H1 (cell line): ENCODE results near the gene NPY2R. TPM values are rescaled to one million over a fixed set of nuclear protein-coding genes. Genes with fewer than 3 reads are reported as not detected.

Experiments
- BACH1 ChIP-seq: IDR thresholded peaks from 2 replicates; pipeline ENCODE4 v1.6.1; 2012; ENCODE audit warnings: low read length, improper control_type of control experiment
- CBX5 ChIP-seq: fragments of 300-800, 300-1000 bp; sonication (generic); IDR thresholded peaks from 2 replicates; pipeline ENCODE4 v1.7.1; 2016; ENCODE audit warnings: antibody characterized with exemption, low read length, low read depth
- CREB1 ChIP-seq: IDR thresholded peaks from 2 replicates; pipeline ENCODE4 v1.6.1; 2012; ENCODE audit warnings: inconsistent platforms
- POLR2AphosphoS5 ChIP-seq: IDR thresholded peaks from 2 replicates; pipeline ENCODE4 v1.6.1; 2011; ENCODE audit warnings: low read depth, low read length
- RBBP5 ChIP-seq: IDR thresholded peaks from 2 replicates; pipeline ENCODE4 v1.7.1; 2012; ENCODE audit warnings: low read depth, mild to moderate bottlenecking, inconsistent platforms, low read length, moderate library complexity, borderline replicate concordance
- RFX5 ChIP-seq: IDR thresholded peaks from 2 replicates; pipeline ENCODE4 v1.6.1; 2011; ENCODE audit warnings: low read depth, low read length, improper control_type of control experiment, borderline replicate concordance
- SIX5 ChIP-seq: IDR thresholded peaks from 2 replicates; pipeline ENCODE4 v1.6.1; 2011; ENCODE audit warnings: mild to moderate bottlenecking, low read depth, low read length
- TBP ChIP-seq: IDR thresholded peaks from 2 replicates; pipeline ENCODE4 v1.6.1; 2011; ENCODE audit warnings: low read depth, low read length, improper control_type of control experiment
- polyA plus RNA-seq, 7 experiments: library from polyadenylated mRNA; depleted of rRNA in 3 of 7; stranded (reverse) in 5 of 7; unstranded in 2 of 7; fragments of >200 nt in 5 of 7; fragments of 200-250 nt in 2 of 7; gene quantifications; 1 replicate in 5 of 7; 2 replicates in 1 of 7; 4 replicates in 1 of 7; pipeline versions ENCODE4 v1.2.1 to v1.2.3, GENCODE V29; 2011 to 2013; ENCODE audit warnings: missing spikeins in 2 of 7, mixed read lengths in 2 of 7
- total RNA-seq: library from RNA; stranded (reverse); fragmentation: NEBNext Ultra II Directional; extraction: Animal tissue kit (Norgen Biotek cat#: 25700); gene quantifications from 2 replicates; pipeline ENCODE4 v1.2.1, GENCODE V29; 2021
- TF ChIP-seq, protein P1 (sequence below): fragments of 300-600 bp; sonication (generic); IDR thresholded peaks from 2 replicates; pipeline ENCODE4 v1.7.1; 2012; ENCODE audit warnings: low read length, moderate library complexity, mild to moderate bottlenecking, inconsistent platforms; ENCODE audit not compliant: insufficient replicate concordance
- TF ChIP-seq, protein P2 (sequence below): IDR thresholded peaks from 2 replicates; pipeline ENCODE4 v1.6.1; 2012; ENCODE audit warnings: inconsistent platforms

The NPY2R gene
- total and polyA plus RNA-seq, 2 of the 8 experiments (the other 6 are each of a cell fraction or from before 2014, with no cell fraction given): 0.09 to 0.41 TPM

DNA sequence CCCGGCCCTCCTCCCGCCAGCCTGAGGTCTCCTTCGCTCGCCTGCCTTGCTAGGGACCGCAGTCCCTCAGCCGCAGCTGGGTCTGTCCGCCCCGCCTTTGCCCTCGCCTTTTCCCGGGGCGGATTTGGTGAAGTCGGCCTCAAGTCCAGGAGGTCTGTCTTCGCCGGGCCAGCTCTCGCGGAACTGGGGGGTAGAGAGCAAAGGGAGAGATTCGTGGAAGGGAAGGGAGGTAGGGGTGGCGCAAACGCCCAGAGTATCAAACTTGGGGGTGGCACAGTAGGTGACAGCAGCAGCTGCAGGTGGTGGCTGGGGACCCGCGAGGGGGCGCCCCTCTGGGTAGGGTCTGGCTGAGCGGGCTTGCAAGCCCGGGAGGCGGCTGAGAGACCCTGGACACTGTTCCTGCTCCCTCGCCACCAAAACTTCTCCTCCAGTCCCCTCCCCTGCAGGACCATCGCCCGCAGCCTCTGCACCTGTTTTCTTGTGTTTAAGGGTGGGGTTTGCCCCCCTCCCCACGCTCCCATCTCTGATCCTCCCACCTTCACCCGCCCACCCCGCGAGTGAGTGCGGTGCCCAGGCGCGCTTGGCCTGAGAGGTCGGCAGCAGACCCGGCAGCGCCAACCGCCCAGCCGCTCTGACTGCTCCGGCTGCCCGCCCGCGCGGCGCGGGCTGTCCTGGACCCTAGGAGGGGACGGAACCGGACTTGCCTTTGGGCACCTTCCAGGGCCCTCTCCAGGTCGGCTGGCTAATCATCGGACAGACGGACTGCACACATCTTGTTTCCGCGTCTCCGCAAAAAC, at the start of gene NPY2R (continued):
- TF ChIP-seq, protein P1, sequence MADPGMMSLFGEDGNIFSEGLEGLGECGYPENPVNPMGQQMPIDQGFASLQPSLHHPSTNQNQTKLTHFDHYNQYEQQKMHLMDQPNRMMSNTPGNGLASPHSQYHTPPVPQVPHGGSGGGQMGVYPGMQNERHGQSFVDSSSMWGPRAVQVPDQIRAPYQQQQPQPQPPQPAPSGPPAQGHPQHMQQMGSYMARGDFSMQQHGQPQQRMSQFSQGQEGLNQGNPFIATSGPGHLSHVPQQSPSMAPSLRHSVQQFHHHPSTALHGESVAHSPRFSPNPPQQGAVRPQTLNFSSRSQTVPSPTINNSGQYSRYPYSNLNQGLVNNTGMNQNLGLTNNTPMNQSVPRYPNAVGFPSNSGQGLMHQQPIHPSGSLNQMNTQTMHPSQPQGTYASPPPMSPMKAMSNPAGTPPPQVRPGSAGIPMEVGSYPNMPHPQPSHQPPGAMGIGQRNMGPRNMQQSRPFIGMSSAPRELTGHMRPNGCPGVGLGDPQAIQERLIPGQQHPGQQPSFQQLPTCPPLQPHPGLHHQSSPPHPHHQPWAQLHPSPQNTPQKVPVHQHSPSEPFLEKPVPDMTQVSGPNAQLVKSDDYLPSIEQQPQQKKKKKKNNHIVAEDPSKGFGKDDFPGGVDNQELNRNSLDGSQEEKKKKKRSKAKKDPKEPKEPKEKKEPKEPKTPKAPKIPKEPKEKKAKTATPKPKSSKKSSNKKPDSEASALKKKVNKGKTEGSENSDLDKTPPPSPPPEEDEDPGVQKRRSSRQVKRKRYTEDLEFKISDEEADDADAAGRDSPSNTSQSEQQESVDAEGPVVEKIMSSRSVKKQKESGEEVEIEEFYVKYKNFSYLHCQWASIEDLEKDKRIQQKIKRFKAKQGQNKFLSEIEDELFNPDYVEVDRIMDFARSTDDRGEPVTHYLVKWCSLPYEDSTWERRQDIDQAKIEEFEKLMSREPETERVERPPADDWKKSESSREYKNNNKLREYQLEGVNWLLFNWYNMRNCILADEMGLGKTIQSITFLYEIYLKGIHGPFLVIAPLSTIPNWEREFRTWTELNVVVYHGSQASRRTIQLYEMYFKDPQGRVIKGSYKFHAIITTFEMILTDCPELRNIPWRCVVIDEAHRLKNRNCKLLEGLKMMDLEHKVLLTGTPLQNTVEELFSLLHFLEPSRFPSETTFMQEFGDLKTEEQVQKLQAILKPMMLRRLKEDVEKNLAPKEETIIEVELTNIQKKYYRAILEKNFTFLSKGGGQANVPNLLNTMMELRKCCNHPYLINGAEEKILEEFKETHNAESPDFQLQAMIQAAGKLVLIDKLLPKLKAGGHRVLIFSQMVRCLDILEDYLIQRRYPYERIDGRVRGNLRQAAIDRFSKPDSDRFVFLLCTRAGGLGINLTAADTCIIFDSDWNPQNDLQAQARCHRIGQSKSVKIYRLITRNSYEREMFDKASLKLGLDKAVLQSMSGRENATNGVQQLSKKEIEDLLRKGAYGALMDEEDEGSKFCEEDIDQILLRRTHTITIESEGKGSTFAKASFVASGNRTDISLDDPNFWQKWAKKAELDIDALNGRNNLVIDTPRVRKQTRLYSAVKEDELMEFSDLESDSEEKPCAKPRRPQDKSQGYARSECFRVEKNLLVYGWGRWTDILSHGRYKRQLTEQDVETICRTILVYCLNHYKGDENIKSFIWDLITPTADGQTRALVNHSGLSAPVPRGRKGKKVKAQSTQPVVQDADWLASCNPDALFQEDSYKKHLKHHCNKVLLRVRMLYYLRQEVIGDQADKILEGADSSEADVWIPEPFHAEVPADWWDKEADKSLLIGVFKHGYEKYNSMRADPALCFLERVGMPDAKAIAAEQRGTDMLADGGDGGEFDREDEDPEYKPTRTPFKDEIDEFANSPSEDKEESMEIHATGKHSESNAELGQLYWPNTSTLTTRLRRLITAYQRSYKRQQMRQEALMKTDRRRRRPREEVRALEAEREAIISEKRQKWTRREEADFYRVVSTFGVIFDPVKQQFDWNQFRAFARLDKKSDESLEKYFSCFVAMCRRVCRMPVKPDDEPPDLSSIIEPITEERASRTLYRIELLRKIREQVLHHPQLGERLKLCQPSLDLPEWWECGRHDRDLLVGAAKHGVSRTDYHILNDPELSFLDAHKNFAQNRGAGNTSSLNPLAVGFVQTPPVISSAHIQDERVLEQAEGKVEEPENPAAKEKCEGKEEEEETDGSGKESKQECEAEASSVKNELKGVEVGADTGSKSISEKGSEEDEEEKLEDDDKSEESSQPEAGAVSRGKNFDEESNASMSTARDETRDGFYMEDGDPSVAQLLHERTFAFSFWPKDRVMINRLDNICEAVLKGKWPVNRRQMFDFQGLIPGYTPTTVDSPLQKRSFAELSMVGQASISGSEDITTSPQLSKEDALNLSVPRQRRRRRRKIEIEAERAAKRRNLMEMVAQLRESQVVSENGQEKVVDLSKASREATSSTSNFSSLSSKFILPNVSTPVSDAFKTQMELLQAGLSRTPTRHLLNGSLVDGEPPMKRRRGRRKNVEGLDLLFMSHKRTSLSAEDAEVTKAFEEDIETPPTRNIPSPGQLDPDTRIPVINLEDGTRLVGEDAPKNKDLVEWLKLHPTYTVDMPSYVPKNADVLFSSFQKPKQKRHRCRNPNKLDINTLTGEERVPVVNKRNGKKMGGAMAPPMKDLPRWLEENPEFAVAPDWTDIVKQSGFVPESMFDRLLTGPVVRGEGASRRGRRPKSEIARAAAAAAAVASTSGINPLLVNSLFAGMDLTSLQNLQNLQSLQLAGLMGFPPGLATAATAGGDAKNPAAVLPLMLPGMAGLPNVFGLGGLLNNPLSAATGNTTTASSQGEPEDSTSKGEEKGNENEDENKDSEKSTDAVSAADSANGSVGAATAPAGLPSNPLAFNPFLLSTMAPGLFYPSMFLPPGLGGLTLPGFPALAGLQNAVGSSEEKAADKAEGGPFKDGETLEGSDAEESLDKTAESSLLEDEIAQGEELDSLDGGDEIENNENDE: no peak
- no peak for TF ChIP-seq POLR2AphosphoS5
- no peak for TF ChIP-seq BACH1
- no peak for TF ChIP-seq RBBP5
- no peak for TF ChIP-seq CREB1
- TF ChIP-seq SIX5: no peak
- TF ChIP-seq RFX5: no peak
- TF ChIP-seq, protein P2, sequence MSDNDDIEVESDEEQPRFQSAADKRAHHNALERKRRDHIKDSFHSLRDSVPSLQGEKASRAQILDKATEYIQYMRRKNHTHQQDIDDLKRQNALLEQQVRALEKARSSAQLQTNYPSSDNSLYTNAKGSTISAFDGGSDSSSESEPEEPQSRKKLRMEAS: peak; percentile 5; the same call in 1 of the 2 replicates
- no peak for TF ChIP-seq CBX5
- 0 out of 2 replicates have a peak, but pooled peaks have one; percentile 6 for TF ChIP-seq TBP
